C4-2B (cell line): Measurements from ENCODE around the gene OTULINL.

ENCODE experiments used
- H3K27ac ChIP-seq: fragments of 450-650 bp; 2 replicates; pipeline ENCODE4 v1.5.1; 2017
- ZFX ChIP-seq: fragments of 450-650 bp; IDR thresholded peaks from 2 replicates; pipeline ENCODE4 v1.6.1; 2017
- TF ChIP-seq, protein P1 (sequence below): fragments of 450-650 bp; conservative IDR thresholded peaks from 2 replicates; pipeline ENCODE4 v1.5.1; 2017; ENCODE audit warnings: mild to moderate bottlenecking

Gene OTULINL

DNA sequence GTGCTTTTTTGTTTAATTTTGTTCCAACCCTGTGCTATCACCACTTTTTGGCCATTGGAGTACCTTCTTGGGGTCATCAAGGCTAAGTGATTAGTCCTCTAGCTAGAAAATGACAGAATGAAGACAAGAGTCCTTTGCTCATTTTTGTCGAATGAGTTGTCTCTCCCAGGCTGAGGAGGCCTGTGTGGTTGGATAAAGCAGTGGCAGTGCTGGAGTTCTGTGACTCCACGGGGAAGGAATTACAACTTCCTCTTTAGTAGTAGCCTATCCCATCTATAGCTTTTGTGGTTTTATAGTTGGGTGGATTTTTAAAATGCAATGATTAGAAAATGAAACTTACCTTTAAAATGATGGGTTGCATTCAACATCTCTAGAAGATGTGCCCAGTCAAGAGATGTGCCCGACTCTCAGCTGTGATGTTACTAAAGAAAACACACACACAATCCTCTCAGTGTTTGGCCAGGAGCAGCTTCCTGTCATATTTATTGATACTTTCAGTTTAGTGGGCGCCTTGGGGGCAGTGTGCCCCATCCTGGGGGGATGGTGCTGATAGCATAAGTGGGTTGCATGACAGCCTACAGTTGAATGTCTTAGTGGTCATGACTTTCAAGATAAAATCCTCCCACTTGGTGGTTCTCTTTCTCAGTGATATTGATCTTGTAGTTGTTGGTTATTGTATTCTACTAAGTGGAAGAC lies 11.9 kb downstream of the OTULINL start:
- H3K27ac ChIP-seq, result no peak overlapping the region; the same call in 1 of the 2 replicates
- TF ChIP-seq, protein P1, sequence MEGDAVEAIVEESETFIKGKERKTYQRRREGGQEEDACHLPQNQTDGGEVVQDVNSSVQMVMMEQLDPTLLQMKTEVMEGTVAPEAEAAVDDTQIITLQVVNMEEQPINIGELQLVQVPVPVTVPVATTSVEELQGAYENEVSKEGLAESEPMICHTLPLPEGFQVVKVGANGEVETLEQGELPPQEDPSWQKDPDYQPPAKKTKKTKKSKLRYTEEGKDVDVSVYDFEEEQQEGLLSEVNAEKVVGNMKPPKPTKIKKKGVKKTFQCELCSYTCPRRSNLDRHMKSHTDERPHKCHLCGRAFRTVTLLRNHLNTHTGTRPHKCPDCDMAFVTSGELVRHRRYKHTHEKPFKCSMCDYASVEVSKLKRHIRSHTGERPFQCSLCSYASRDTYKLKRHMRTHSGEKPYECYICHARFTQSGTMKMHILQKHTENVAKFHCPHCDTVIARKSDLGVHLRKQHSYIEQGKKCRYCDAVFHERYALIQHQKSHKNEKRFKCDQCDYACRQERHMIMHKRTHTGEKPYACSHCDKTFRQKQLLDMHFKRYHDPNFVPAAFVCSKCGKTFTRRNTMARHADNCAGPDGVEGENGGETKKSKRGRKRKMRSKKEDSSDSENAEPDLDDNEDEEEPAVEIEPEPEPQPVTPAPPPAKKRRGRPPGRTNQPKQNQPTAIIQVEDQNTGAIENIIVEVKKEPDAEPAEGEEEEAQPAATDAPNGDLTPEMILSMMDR, result no peak
- TF ChIP-seq ZFX, result no peak

DNA sequence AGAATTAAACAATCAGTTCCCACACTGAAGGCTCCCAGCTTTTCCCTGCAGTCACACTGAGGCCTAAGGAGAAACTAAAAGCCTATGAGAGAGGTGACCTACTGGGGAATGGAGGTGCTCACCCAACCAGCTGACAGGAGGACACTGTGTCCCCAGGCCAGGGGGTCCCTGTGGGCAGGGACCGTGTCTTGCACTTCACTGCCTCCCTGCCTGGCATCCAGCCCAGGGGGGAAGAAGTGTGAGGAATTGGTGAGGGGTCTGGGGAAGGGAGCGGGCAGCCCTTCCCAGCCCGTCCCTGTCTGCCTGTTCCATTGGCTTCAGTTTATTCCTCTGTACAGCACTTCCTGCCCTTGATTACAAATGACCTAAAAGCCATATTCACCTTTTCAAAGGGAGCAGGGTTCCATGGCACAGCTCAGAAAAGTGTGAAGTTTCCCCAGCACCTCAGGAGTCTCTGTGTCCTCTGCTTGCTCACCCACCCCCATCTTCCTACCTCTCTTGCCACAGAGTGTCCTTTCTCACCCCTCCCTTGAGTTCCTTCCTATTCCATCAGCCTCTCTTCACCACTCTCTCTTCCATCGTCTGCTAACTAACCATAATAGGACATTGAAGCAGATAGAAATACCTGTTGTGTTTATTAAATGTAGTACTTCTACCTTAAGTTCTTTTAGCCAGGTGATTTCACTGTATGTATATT lies 12.9 kb downstream of the OTULINL start:
- peak overlapping the region; percentile 57 for H3K27ac ChIP-seq
- no peak for TF ChIP-seq ZFX
- TF ChIP-seq, protein P1, result no peak

DNA sequence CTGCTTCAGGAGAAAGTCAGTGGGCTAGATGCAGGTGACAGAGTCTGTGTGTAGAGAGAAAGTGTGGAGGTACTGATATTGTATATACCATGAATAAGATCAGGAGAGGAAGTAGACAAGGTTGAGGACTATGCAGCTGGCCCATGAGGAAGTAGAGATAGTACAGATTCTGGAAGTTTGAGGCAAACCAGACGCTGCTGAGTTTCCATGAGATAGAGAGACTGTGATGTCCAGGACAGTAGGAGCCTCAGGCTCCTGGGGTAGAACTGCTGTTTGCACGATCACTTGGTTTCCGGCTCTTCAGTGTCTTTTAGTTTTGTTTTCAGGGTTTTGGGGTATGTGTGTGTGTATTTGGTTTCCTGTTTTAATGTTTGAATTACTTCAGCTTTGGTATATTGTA lies 13.6 kb downstream of the OTULINL start:
- no peak for TF ChIP-seq ZFX
- TF ChIP-seq, protein P1, result no peak
- H3K27ac ChIP-seq, result no peak overlapping the region

DNA sequence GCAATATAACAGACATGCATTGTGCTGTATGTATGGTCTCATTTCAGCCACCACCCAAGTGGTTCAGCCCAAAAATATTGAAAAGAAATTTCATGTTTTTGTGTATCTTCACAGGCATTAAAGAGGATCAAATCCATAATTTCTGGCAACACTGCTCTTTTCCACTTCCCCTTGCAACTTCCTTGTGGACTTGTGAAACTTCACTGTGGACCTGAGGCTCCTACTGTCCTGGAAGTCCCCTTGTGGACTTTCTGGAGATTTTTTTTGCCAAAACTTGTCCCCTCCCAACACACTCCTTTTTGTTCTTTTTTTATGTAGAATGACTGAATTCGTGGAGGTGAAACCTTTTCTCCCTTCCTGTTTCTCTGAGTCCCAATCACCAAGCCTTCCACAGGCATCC lies 14.3 kb downstream of the OTULINL start:
- H3K27ac ChIP-seq, result no peak overlapping the region
- no peak for TF ChIP-seq ZFX
- TF ChIP-seq, protein P1, result no peak

DNA sequence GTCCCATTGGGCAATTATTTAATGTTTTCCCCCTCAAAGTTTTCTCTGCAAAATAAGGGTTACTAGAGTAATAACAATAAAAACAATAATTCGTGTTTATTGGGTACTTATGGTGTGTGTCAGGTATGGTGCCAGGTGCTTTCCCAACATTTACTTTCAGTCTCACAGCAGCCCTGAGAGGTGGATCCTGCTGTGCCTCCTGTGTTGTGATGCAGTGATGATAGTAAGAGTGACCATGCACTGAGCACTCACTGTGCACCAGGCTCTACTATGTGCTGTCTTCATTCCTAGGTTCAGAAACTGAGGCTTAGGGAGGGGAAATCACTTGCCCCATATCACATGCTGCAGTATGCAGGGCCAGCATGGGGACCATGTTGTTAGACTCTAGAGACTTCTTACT lies 15.5 kb downstream of the OTULINL start:
- no peak for TF ChIP-seq ZFX
- TF ChIP-seq, protein P1, result no peak

DNA sequence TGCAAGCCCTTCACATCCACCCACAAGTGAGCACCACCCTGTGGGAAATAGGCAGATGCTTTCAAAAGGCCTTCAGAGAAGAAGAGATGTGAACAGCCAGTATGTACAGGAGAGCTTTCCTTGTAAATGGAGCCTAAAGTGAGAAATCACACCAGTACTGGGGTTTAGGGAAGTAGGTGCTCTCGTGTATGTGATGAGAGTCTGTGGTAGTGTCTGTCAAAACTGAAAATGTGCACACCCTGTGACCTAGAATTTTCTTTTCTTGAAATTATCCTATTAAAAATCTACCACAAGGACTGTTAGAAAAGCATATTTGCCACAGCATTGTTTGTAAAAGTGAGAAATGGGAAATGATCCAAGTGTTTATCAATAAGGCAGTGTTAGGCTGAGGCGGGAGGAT lies 16.6 kb downstream of the OTULINL start:
- H3K27ac ChIP-seq, result no peak overlapping the region
- TF ChIP-seq, protein P1, result no peak
- TF ChIP-seq ZFX, result no peak

More for the DNA sequence above, 15.5 kb downstream of the OTULINL start:
- H3K27ac ChIP-seq, result no peak overlapping the region

DNA sequence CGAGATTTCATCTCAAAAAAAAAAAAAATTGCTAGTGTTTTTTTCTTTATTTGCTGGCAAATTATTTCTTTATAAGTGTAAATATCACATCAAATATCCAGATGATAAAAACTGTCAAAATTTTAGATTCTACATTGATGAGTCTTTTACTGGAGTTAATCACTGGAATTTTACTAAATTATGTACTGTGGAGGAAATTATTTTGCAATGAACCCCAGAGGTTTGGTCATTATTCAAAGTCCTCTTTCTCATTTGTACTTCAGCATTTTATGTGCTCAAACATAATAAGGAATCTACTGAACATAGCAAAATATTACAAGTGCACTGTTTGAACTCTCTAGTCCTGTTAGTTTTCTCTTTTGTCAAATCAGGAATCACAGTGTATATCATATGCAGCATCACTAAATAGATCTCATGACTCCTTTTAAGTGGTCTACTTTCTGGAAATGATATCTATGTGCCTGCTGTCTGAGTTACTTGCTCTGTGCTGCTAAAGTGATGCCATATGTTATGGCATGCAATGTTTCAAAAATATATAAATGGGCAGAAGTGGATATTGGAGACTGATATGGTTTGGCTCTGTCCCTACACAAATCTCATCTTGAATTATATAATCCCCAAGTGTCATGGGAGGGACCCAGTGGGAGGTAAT lies 18.0 kb downstream of the OTULINL start:
- TF ChIP-seq, protein P1, result no peak
- no peak for TF ChIP-seq ZFX
- no peak overlapping the region for H3K27ac ChIP-seq
